ENCODE results near the gene NEURL1B.

Gene NEURL1B

GRCh38 chr5:172721455-172722326, 80.6 kb downstream of the NEURL1B start:
- TF ChIP-seq CTCF (conservative IDR thresholded peaks at IDR 0.05): no peak

GRCh38 chr5:172722327-172722815, 81.3 kb downstream of the NEURL1B start:
- no peak for TF ChIP-seq CTCF (conservative IDR thresholded peaks at IDR 0.05)
- no peak overlapping the region for H3K27ac ChIP-seq

More at GRCh38 chr5:172721455-172722326, 80.6 kb downstream of the NEURL1B start:
- H3K27ac ChIP-seq: no peak overlapping the region

GRCh38 chr5:172723508-172723907, 82.4 kb downstream of the NEURL1B start:
- no peak for TF ChIP-seq CTCF (conservative IDR thresholded peaks at IDR 0.05)
- H3K27ac ChIP-seq: no peak overlapping the region

- TF ChIP-seq CTCF (conservative IDR thresholded peaks at IDR 0.05): no peak
- no peak overlapping the region for H3K27ac ChIP-seq
Observed at GRCh38 chr5:172724242-172725183, 83.5 kb downstream of the NEURL1B start.

- no peak for TF ChIP-seq CTCF (conservative IDR thresholded peaks at IDR 0.05)
- H3K27ac ChIP-seq: no peak overlapping the region
Observed at GRCh38 chr5:172725273-172725672, 84.2 kb downstream of the NEURL1B start.

- TF ChIP-seq CTCF (conservative IDR thresholded peaks at IDR 0.05): no peak
- H3K27ac ChIP-seq: no peak overlapping the region
Observed at GRCh38 chr5:172725785-172726184, 84.7 kb downstream of the NEURL1B start.

- TF ChIP-seq CTCF (conservative IDR thresholded peaks at IDR 0.05): no peak
- no peak overlapping the region for H3K27ac ChIP-seq
Observed at GRCh38 chr5:172726966-172727365, 85.9 kb downstream of the NEURL1B start.

All from VCaP (cell line).